T-helper 1 cell treated with Interleukin-12 subunit alpha and Interleukin-12 subunit beta and Interleukin-4 antibody, amounts not matched to agents 30 ng/mL and 1 ng/mL, for 36 hours (primary cell): ENCODE data around the gene POLE4. TPM values are rescaled to one million over a fixed set of nuclear protein-coding genes. Genes with fewer than 3 reads are reported as not detected.

Experiments used
- intact Hi-C: fragments of 100-400 bp; cut with micrococcal nuclease; formaldehyde crosslinking; loops from one replicate; pipeline ENCODE4 v1.15.1; 2024
- total RNA-seq: library from RNA; stranded (reverse); gene quantifications from 2 replicates; pipeline ENCODE4 v1.2.3, GENCODE V29; 2022

POLE4 gene
- total RNA-seq, 1 donor from 2014 or later, result 42.4 TPM

GRCh38 chr2:74985978-74986609, 27.7 kb downstream of the POLE4 start:
- intact Hi-C loops, result no loop called here

- intact Hi-C loops, result no loop called here
These were observed 33.5 kb downstream of the POLE4 start for GRCh38 chr2:74991977-74992376.

GRCh38 chr2:74999468-74999867, 41.0 kb downstream of the POLE4 start:
- intact Hi-C loops, result no loop called here

GRCh38 chr2:75002007-75002406, 43.6 kb downstream of the POLE4 start:
- intact Hi-C loops, result no loop called here

GRCh38 chr2:75003276-75003675, 44.8 kb downstream of the POLE4 start:
- intact Hi-C loops, result no loop called here

- intact Hi-C loops, result no loop called here
These were observed 45.3 kb downstream of the POLE4 start for GRCh38 chr2:75003773-75004172.

GRCh38 chr2:75006041-75006440, 47.6 kb downstream of the POLE4 start:
- intact Hi-C loops, result no loop called here

- intact Hi-C loops, result no loop called here
These were observed 48.6 kb downstream of the POLE4 start for GRCh38 chr2:75007061-75007460.

- intact Hi-C loops, result no loop called here
These were observed 49.4 kb downstream of the POLE4 start for GRCh38 chr2:75007819-75008218.

GRCh38 chr2:75010571-75010970, 52.1 kb downstream of the POLE4 start:
- intact Hi-C loops, result no loop called here

- intact Hi-C loops, result no loop called here
These were observed 53.6 kb downstream of the POLE4 start for GRCh38 chr2:75012080-75012479.

- intact Hi-C loops, result no loop called here
These were observed 59.7 kb downstream of the POLE4 start for GRCh38 chr2:75018162-75018561.

Other genes starting within 250 kb of the POLE4 start
- 33.5 and 38.0 TPM in 2 replicates for gene HK2, start 124.5 kb upstream of the POLE4 start, total RNA-seq
- not detected in 2 replicates for gene TACR1, start 240.9 kb downstream of the POLE4 start, total RNA-seq